Subcutaneous adipose tissue (tissue), 4 donors: Measurements from ENCODE around the gene RAD51B. TPM values are rescaled to one million over a fixed set of nuclear protein-coding genes. Genes with fewer than 3 reads are reported as not detected.

Source experiments
- CTCF ChIP-seq: fragments of 450-650 bp; IDR thresholded peaks from one replicate; pipeline ENCODE4 v1.5.1; 2016; ENCODE audit warnings: low read depth, mild to moderate bottlenecking, control low read depth, antibody characterized with exemption, moderate library complexity
- total RNA-seq, 4 donors: library from RNA; depleted of rRNA; stranded (reverse); fragments of >200 nt; gene quantifications; one replicate each; pipeline ENCODE4 v1.1.0, GENCODE V29; 2016

Gene RAD51B
- total RNA-seq, 4 donors from 2014 or later: 9.7 to 24.1 (median 16.7) TPM

- TF ChIP-seq CTCF: no peak
Observed at GRCh38 chr14:68702578-68702977, 883.0 kb downstream of the RAD51B start.

GRCh38 chr14:68703093-68703492 lies 883.5 kb downstream of the RAD51B start:
- TF ChIP-seq CTCF: no peak

GRCh38 chr14:68704736-68705720 lies 885.4 kb downstream of the RAD51B start:
- no peak for TF ChIP-seq CTCF

DNA sequence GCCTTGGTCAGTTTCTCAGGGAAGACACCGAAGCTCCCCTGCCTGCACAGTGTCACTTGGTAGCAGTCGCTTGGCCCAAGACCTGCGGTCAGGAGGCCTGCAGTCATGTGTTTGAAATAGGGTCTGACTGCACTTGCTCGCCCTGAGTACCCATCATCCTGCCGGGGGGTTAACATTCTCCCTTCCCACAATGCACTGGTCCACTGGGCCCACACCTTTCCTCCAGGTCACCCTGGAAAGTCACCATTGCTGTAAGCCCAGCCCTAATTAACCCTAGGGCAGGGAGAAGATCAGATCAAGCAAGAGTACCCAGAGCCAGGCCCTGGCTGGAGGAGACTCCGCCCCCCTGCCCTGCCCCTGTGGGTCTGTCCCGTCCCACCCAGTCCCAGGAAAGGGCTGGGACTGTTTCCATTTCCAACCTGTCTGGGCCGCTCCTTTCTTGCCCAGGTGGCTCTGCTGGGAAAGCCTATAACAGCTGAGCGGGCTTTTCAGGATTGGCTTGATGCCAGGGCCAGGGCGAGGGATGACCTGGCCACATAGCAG lies 886.2 kb downstream of the RAD51B start:
- TF ChIP-seq CTCF: no peak

DNA sequence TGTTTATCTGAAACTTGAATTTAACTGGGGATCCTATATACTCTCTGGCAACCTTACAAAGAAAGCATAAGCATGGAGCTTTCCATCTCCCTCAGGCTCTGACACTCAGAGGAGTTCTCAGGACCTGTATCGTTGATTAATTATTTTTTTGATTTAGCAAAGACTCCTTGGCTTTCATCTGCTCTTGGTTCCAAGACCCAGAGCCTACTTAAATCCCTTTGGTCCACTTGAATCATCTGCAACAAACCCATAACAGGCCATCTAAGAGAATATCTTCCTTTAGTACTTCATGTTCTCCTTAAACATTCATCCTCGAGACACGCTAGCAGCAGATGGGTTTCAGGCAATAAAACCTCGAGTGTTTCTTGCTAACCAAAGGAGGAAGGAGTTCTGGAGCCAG lies 887.9 kb downstream of the RAD51B start:
- TF ChIP-seq CTCF: no peak

GRCh38 chr14:68708343-68708742 lies 888.8 kb downstream of the RAD51B start:
- TF ChIP-seq CTCF: no peak

DNA sequence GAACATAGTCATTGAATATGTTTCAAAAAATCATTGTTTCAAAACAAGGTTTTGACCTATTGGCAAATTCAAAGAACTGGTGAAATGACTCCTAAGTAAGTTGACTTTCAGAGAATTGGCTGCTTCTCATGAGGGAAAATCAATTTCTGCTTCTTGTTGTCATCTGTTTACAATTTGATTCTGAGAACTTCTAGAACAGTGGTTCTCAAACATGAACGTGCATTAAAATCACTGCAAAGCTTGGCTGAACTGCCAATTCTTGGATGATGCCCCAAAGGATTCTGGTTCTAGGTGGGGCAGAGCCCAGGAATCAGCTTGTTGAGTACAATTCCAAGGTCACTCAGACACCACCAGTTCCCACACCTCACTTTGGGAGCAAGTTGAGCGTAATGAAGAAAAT lies 889.4 kb downstream of the RAD51B start:
- no peak for TF ChIP-seq CTCF
